Activated gamma-delta T cell (primary cell): Measurements from ENCODE around the gene CCSER1.
"Not testable (repeated sequence)": the region's sequence is repeated elsewhere in the genome, so short reads cannot be mapped to it uniquely, and the experiment has no call there.

Experiments
- DNase-seq: peaks from one replicate; lab custom pipeline; 2025; lab: John Stamatoyannopoulos, UW

The CCSER1 gene

GRCh38 chr4:91167864-91168653, 1040.9 kb downstream of the CCSER1 start:
- peak; percentile 3 for DNase-seq

DNA sequence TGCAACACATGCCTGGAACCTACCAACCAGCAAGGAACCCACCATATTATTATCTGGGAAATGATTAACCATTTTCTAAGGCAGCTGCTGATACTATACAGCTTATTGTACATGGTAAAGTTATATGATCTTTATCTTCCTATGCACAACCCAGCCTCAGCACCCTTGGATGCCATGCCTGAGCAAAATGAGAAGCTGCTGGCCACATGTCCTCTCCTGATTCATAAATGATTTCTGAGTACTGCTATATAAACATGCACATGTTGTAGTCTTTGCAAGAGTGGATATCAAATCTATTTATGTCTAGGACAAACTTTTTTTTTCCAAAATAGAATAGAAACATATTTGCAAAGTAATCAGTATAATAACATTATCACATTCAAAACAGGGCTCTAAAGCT, 1043.6 kb downstream of the CCSER1 start:
- no peak for DNase-seq

DNA sequence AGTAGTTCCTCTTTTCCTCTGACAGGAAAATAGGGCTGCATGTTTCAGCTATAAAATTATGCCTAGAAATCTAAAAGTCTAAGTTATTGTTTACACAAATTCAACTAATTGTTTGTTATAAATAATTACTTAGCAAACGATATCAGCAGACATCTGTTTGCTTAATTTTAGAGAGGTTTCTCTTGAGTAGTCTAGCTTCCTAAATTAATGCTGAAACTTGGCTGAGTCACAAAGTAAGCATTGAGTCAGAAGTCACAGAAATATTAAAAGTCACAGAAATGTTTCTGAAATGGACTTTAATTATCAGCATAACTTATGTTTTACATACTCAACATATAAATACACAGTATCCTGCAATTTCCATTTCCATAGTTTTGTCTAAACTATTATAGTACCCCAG, 1044.0 kb downstream of the CCSER1 start:
- no peak for DNase-seq

GRCh38 chr4:91185061-91185460, 1057.9 kb downstream of the CCSER1 start:
- not testable (repeated sequence) for DNase-seq

DNA sequence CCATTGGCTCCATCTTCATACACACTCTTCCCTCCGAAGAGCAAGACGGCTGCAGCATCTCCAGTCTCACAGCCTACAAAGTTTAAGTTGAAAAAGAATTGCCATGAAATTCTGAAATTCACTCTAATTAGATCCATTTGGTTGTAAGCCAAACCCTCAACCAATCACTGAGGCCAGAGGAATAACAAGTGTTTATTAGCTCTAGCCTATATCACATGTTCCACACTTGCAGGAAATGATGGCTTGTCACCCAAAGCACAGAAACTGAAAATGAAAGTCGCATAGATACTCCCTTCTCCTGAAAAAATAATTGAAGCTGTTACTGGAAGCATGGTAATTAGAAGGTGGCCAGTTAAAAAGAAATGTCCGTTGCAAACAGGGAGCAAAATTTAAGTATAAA, 1071.8 kb downstream of the CCSER1 start:
- DNase-seq = no peak

- no peak for DNase-seq
Observed at GRCh38 chr4:91207535-91207934, 1080.3 kb downstream of the CCSER1 start.

DNA sequence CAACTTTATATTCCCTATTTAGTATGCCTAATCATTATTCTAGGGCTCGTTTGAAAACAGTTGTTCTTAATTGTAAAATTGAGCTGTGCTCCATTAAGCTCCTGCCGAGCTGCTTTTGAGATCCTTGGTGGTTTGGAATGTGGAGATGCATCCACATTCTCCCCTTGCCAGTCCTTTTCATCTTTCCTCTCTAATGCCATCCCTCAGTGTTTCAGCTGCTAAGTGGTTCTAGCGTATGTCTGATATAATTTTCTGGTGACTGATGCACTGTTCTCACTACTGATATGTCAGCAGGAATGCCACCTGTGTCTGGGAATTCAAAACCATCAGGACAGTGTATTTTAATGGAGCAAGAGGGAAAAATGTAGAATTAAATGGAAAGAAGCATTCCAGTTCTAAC, 1085.0 kb downstream of the CCSER1 start:
- DNase-seq = no peak

- peak; percentile 3 for DNase-seq
Observed at GRCh38 chr4:91217831-91218403, 1090.7 kb downstream of the CCSER1 start.

DNA sequence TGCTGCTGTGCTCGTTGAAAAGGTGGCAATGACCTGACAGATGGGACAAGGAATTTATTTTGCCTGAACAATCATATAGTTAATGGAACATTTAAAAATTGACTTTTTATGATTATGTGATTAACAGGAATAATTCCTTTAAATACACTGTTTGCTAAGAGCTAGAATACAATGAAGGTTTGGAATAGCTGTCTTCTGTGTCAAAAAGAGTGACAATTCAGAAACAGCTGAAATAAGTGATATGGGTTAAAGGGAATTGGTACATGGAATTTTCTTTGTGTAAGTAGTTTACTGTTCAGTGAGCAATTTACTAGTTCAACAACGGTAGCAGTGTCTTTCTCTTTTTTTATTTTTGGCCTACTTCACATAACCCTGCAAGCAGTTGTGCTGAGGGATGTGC, 1093.1 kb downstream of the CCSER1 start:
- no peak for DNase-seq

- DNase-seq = no peak
Observed at GRCh38 chr4:91222014-91222413, 1094.8 kb downstream of the CCSER1 start.

- DNase-seq = no peak
Observed at GRCh38 chr4:91226867-91227266, 1099.7 kb downstream of the CCSER1 start.

GRCh38 chr4:91228659-91229058, 1101.5 kb downstream of the CCSER1 start:
- no peak for DNase-seq

DNA sequence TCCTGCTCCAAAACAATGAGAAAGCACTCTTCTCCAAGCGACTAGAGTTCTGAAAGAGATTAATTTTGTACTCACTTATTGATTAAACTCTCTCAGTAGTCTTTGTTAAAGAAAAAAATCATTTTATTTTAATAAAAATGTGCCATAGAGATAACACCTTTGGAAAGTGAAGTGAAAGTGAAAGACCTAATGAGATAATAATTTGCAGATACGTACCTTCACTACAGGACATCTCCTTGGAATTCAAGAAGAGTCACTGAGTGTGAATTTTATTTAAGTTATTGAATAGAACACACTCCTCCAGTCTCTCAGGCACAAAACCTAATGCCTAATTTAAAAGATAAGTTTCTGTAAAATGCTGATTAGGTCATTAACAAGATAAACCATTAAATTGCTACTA, 1106.0 kb downstream of the CCSER1 start:
- DNase-seq = no peak

- DNase-seq = no peak
Observed at GRCh38 chr4:91243132-91243531, 1115.9 kb downstream of the CCSER1 start.

DNA sequence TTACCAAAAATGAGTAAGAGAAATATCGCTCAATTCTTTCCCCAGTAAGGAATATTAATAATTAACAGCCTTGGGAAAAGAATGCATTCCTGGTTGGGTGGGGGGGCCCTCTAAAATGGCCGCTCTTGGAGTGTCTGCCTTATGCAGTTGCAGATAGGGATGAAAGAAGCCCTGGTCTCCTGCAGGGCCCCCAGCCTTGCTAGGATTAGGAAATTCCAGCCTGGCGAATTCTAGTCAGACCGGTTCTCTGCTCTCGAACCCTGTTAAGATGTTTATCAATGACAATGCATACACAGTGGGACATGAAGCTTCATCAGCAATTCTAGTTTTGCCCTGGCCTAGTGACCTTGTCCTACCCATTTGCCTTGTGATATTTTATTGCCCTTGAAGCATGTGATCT, 1128.8 kb downstream of the CCSER1 start:
- no peak for DNase-seq

DNA sequence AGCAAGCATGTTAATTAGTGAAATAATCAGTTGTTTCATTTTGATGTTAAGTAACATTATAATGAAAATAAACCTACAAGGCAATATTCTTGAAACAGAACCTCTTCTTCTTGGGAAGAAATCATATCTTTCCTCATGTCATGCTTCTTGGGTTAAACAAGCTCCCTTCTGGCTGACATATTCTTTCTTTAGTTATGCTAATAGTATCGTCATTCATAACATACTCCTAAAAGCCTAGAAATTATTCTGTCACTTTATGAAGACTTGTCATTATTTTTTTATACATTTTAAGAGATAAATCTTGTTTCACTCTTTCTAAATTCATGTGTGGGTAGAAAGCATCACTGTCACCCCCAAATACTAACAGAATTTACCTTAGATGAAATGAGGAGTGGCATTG, 1129.6 kb downstream of the CCSER1 start:
- DNase-seq = no peak

GRCh38 chr4:91257721-91258120, 1130.5 kb downstream of the CCSER1 start:
- no peak for DNase-seq

DNA sequence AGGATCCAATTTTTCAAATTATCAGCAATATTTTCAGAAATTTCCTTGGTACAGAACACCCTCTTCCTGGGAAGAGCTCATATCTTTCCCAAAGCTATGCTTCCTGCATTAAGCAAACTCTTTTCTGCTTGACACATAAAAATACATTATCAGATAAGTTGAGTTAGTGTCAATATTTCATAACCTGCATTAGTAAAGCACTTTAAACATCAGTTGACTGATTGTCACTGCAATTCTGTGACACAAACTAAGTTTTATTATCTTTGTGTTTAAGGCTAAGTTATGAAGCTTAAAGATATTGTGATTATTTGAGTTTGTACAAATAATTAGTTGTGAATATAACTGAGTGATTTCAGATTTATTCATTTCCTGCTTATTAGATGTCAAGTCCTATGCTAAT, 1131.1 kb downstream of the CCSER1 start:
- DNase-seq = no peak

DNA sequence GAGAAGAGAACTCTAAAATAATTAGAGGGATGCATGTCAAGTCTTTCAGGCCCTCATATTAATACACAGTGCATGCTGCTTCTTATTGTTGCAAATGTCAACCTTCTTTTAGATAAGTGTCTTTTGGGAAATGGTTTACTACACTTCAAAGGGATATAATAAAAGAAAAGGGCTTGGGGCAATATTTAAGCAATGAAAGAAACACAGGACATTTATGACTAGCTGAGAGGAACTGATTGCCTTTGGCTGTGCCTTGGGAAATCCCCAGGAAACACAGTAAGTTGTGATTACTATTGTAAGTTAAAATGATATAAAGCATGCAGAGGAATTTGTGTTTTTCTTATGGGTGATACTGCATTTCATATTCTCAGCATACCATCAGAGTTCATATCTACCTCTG, 1140.3 kb downstream of the CCSER1 start:
- DNase-seq = no peak

GRCh38 chr4:91268481-91268880, 1141.3 kb downstream of the CCSER1 start:
- not testable (repeated sequence) for DNase-seq

- DNase-seq = no peak
Observed at GRCh38 chr4:91268913-91269312, 1141.7 kb downstream of the CCSER1 start.

GRCh38 chr4:91279899-91280298, 1152.7 kb downstream of the CCSER1 start:
- no peak for DNase-seq

GRCh38 chr4:91280551-91281290, 1153.5 kb downstream of the CCSER1 start:
- DNase-seq = no peak
